NCI-H128 (cell line): ENCODE results near the gene PXMP2.

ENCODE experiments used
- DNase-seq: peaks from one replicate; lab custom pipeline; 2025; ENCODE audit not compliant: unreplicated experiment; lab: John Stamatoyannopoulos, UW

PXMP2 gene

GRCh38 chr12:132720606-132721345 lies 33.4 kb downstream of the PXMP2 start:
- DNase-seq, result no peak

- DNase-seq, result no peak
Observed at GRCh38 chr12:132723015-132723763, 35.8 kb downstream of the PXMP2 start.

- no peak for DNase-seq
Observed at GRCh38 chr12:132723764-132724140, 36.4 kb downstream of the PXMP2 start.

GRCh38 chr12:132724506-132725241 lies 37.3 kb downstream of the PXMP2 start:
- no peak for DNase-seq

- no peak for DNase-seq
Observed at GRCh38 chr12:132726386-132726785, 39.0 kb downstream of the PXMP2 start.

- no peak for DNase-seq
Observed at GRCh38 chr12:132727091-132727794, 39.9 kb downstream of the PXMP2 start.

GRCh38 chr12:132728502-132728901 lies 41.1 kb downstream of the PXMP2 start:
- DNase-seq, result no peak

- DNase-seq, result no peak
Observed at GRCh38 chr12:132729541-132730320, 42.3 kb downstream of the PXMP2 start.

GRCh38 chr12:132730353-132730752 lies 43.0 kb downstream of the PXMP2 start:
- DNase-seq, result no peak

GRCh38 chr12:132731574-132731973 lies 44.2 kb downstream of the PXMP2 start:
- DNase-seq, result no peak

- no peak for DNase-seq
Observed at GRCh38 chr12:132734206-132734605, 46.8 kb downstream of the PXMP2 start.

GRCh38 chr12:132735496-132735895 lies 48.1 kb downstream of the PXMP2 start:
- DNase-seq, result no peak

GRCh38 chr12:132736378-132736777 lies 49.0 kb downstream of the PXMP2 start:
- DNase-seq, result no peak

GRCh38 chr12:132736913-132737312 lies 49.5 kb downstream of the PXMP2 start:
- DNase-seq, result no peak

GRCh38 chr12:132739600-132740312 lies 52.4 kb downstream of the PXMP2 start:
- no peak for DNase-seq

- DNase-seq, result no peak
Observed at GRCh38 chr12:132740313-132740646, 52.9 kb downstream of the PXMP2 start.

- DNase-seq, result no peak
Observed at GRCh38 chr12:132740652-132741051, 53.3 kb downstream of the PXMP2 start.

- DNase-seq, result no peak
Observed at GRCh38 chr12:132741620-132742019, 54.2 kb downstream of the PXMP2 start.

GRCh38 chr12:132743831-132744230 lies 56.4 kb downstream of the PXMP2 start:
- DNase-seq, result no peak

- no peak for DNase-seq
Observed at GRCh38 chr12:132746613-132747012, 59.2 kb downstream of the PXMP2 start.
